ENCODE data around the gene KEL.

DNA sequence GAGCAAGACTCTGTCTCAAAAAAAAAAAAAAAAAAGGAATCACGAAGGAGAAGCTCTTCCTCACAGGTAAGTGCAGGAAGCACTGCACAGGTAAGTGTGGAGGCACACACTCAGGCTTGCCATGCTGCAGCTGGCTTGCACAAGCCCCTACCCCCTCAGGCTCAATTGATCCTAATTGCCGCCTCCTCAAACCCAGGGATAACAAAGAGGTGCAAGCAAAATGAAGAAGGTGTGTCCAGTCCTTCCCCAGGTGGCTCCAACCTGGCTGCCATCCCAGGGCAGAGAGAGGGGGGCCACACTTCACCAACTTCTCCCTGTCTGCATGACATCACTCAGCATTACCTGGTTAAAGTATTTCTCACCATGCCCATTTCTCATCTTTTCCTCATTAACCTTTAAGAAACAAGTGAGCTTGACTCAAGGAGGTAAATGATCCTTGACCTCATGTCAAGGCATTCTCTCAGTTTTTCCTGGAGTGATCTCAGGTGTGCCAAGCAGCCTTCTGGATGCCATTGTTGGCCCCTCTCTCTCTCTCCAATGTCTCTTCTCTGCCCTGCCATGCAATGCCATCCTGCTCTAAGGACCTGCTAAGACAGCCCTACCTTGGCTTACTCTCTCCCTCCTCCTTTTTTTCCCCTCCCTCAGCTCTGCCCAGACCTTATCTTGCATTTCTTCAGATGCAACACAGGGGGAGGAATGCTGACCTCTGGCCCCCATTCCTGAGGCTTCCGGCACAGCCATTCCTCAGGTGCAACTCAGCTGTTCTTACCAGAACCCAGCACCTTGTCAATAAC lies 63.6 kb downstream of the KEL start:
- TF ChIP-seq, protein P1, sequence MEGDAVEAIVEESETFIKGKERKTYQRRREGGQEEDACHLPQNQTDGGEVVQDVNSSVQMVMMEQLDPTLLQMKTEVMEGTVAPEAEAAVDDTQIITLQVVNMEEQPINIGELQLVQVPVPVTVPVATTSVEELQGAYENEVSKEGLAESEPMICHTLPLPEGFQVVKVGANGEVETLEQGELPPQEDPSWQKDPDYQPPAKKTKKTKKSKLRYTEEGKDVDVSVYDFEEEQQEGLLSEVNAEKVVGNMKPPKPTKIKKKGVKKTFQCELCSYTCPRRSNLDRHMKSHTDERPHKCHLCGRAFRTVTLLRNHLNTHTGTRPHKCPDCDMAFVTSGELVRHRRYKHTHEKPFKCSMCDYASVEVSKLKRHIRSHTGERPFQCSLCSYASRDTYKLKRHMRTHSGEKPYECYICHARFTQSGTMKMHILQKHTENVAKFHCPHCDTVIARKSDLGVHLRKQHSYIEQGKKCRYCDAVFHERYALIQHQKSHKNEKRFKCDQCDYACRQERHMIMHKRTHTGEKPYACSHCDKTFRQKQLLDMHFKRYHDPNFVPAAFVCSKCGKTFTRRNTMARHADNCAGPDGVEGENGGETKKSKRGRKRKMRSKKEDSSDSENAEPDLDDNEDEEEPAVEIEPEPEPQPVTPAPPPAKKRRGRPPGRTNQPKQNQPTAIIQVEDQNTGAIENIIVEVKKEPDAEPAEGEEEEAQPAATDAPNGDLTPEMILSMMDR (IDR thresholded peaks at IDR 0.05; ENCODE audit: borderline replicate concordance, extremely low read depth, low read length, poor library complexity, severe bottlenecking), result no peak
- no peak for TF ChIP-seq EZH2 (IDR thresholded peaks at IDR 0.05; ENCODE audit: borderline replicate concordance, low read depth, low read length, severe bottlenecking)
